ENCODE data around the gene CD3G. TPM values are rescaled to one million over a fixed set of nuclear protein-coding genes. Genes with fewer than 3 reads are reported as not detected.

The CD3G gene
- total and polyA plus RNA-seq, 2 of the 8 experiments (the other 6 are each of a cell fraction or from before 2014, with no cell fraction given): not detected

- Histone ChIP-seq H3K23me2 (ENCODE audit: low read depth, low read length) (peaks cover 3% of the 10 kb centered on the region), H3K4ac (replicated peaks; ENCODE audit: insufficient read length, low read depth, low read length) (no peak overlapping the region), H2BK120ac (replicated peaks; ENCODE audit: low read depth, low read length) (no peak overlapping the region), H3K4me1 (replicated peaks in 1 of 4; ENCODE audit: control insufficient read depth in 3 of 4, insufficient read depth in 4 of 4, low read length in 3 of 4) (peaks cover 0 to 6% (median 0%) of the 10 kb centered on the region in 4 experiments; a peak in 2 of 7 replicates), H3K4me3 (ENCODE audit: extremely low read depth in 1 of 4, insufficient read depth in 2 of 4, low read depth in 3 of 4, low read length in 4 of 4) (no peak overlapping the region), H3K27ac (ENCODE audit: low read depth, low read length) (no peak overlapping the region), H3K14ac (ENCODE audit: insufficient read length) (no peak overlapping the region), H3K4me2 (ENCODE audit: insufficient read depth in 1 of 2, low read depth in 2 of 2, low read length in 2 of 2) (no peak overlapping the region), H4K91ac (replicated peaks; ENCODE audit: insufficient read length, low read length) (no peak overlapping the region), H3K56ac (replicated peaks; ENCODE audit: insufficient read length, low read depth, low read length) (no peak overlapping the region), H3K79me1 (ENCODE audit: low read depth, low read length) (no peaks in the 10 kb centered on the region), H3K9me3 (ENCODE audit: insufficient read depth in 2 of 2, low read depth in 1 of 2, low read length in 1 of 2) (no peaks in the 10 kb centered on the region), H3K18ac (ENCODE audit: extremely low read depth, low read length) (no peak overlapping the region), H3K23ac (ENCODE audit: insufficient read length) (no peak overlapping the region), H2BK5ac (ENCODE audit: low read depth, low read length) (no peak overlapping the region), H2BK12ac (ENCODE audit: low read depth, low read length) (no peak overlapping the region), H4K20me1 (replicated peaks in 1 of 2; ENCODE audit: control insufficient read depth in 1 of 2, insufficient read depth in 2 of 2, low read length in 2 of 2) (peaks cover 1 to 7% of the 10 kb centered on the region in 2 experiments), H3K36me3 (ENCODE audit: control insufficient read depth in 2 of 4, insufficient read depth in 4 of 4, low read length in 3 of 4) (peaks cover 0 to 22% (median 2%) of the 10 kb centered on the region in 4 experiments; a peak in 4 of 8 replicates), H2AFZ (ENCODE audit: low read length) (no peak overlapping the region), H4K5ac (ENCODE audit: insufficient read length, low read depth, low read length) (no peak overlapping the region), H3K9ac (replicated peaks in 1 of 4; ENCODE audit: extremely low read depth in 1 of 4, low read depth in 3 of 4, low read length in 3 of 4) (no peak overlapping the region), H4K8ac (ENCODE audit: extremely low read depth, insufficient read depth, low read length) (no peak overlapping the region), H2BK15ac (ENCODE audit: low read length) (no peak overlapping the region), H3K79me2 (ENCODE audit: control insufficient read depth in 1 of 2, insufficient read depth in 2 of 2, low read length in 2 of 2) (peaks cover 9 to 25% of the 10 kb centered on the region in 2 experiments; a peak in 3 of 4 replicates), H2BK20ac (ENCODE audit: low read length) (no peak overlapping the region), H3K27me3 (replicated peaks in 1 of 4; ENCODE audit: control insufficient read depth in 3 of 4, extremely low read depth in 1 of 4, insufficient read depth in 3 of 4, low read length in 3 of 4) (no peaks in the 10 kb centered on the region), H2AK5ac (ENCODE audit: low read depth, low read length) (no peak overlapping the region)
- FAIRE-seq (no peak), DNase-seq (ENCODE audit: low read depth in 1 of 2, low spot score in 2 of 2) (no peak)
- ChIA-PET CTCF (ENCODE audit: partially characterized antibody) (interaction anchor here (0.6 to 1.9 kb wide), 4 partner anchors 12 to 559 kb away, joined by 3 to 4 read pairs (median 4); no protein-coding TSS in a partner anchor), POLR2A (ENCODE audit: partially characterized antibody) (interaction anchor here (0.6 to 1.9 kb wide), 3 partner anchors 9 to 126 kb away, joined by 3 to 9 read pairs (median 4); partner anchors contain the start of gene KMT2A)
- 88% methylated on average over 3 of the region's 3 CpGs; no CpG with 5 or more reads in 1 of the 2 experiments for WGBS, 2 experiments (ENCODE audit: extremely low coverage in 1 of 2, insufficient coverage in 1 of 2, insufficient read length in 1 of 2, insufficient replicate concordance in 2 of 2, low coverage in 1 of 2, low lambda C conversion rate in 2 of 2, missing lambda C conversion rate in 1 of 2)
- TF ChIP-seq SIN3A (conservative IDR thresholded peaks at IDR 0.05 in 1 of 2, IDR thresholded peaks at IDR 0.05 in 1 of 2; ENCODE audit: low read depth in 1 of 2, low read length in 2 of 2) (no peak), TBP (IDR thresholded peaks at IDR 0.05; ENCODE audit: low read depth, low read length) (no peak), CBX5 (IDR thresholded peaks at IDR 0.05; ENCODE audit: low read depth, low read length) (no peak), TAF7 (optimal IDR thresholded peaks at IDR 0.05; ENCODE audit: borderline replicate concordance, low read depth, low read length) (no peak), YY1 (IDR thresholded peaks at IDR 0.05; ENCODE audit: low read depth, low read length) (no peak), EP300 (IDR thresholded peaks at IDR 0.05; ENCODE audit: borderline replicate concordance in 1 of 2, low read depth in 2 of 2, low read length in 2 of 2) (no peak), TAF1 (IDR thresholded peaks at IDR 0.05; ENCODE audit: low read depth, low read length) (no peak), KDM4A (IDR thresholded peaks at IDR 0.05; ENCODE audit: low read depth, low read length, severe bottlenecking) (no peak), CHD1 (IDR thresholded peaks at IDR 0.05; ENCODE audit: low read depth, low read length) (no peak), EZH2 (IDR thresholded peaks at IDR 0.05; ENCODE audit: low read depth, low read length, severe bottlenecking) (no peak), POLR2A (IDR thresholded peaks at IDR 0.05; ENCODE audit: control extremely low read depth in 1 of 2, low read depth in 2 of 2, low read length in 2 of 2) (no peak), SAP30 (IDR thresholded peaks at IDR 0.05; ENCODE audit: insufficient read depth, insufficient replicate concordance, low read length) (no peak)
Measured at GRCh38 chr11:118398791-118399559, 54.8 kb downstream of the CD3G start.
